K562 (cell line): ENCODE measurements around the gene AMFR. TPM values are rescaled to one million over a fixed set of nuclear protein-coding genes. Genes with fewer than 3 reads are reported as not detected.
A peak's percentile ranks its signal among the peaks of the same experiment; 100 is the strongest.

Source experiments
- ATAC-seq: fragments of 200-7000 bp; cut with Tn5 transposase; 3 replicates; pipeline ENCODE4 v1.9.1; 2020; ENCODE audit warnings: moderate library complexity
- BruUV-seq: library from RNA; stranded (reverse); fragments of 400-500 nt; replicated peaks from 2 replicates; lab custom pipeline; 2021; lab: Mats Ljungman, UMichigan
- CTCF ChIA-PET: fragments of 300-600 bp; formaldehyde crosslinking; extraction: SDS; loops from one replicate; lab custom pipeline; 2021; ENCODE audit warnings: low intra/inter-chr PET ratio; lab: Yijun Ruan, JAX
- POLR2A ChIA-PET: fragments of 300-600, 350-650 bp; sonication (Branson Sonifier 250); formaldehyde crosslinking; extraction: SDS; loops from one replicate; lab custom pipeline; 2021; ENCODE audit warnings: antibody characterized with exemption, inconsistent platforms; lab: Yijun Ruan, JAX
- DNase-seq, 4 experiments: peaks; one replicate each; pipeline versions ENCODE4 v3.0.0 to v3.0.0-alpha.2; 2011 to 2018; ENCODE audit warnings: low spot score in 3 of 4, mixed read lengths in 3 of 4; ENCODE audit errors: extremely low read depth in 1 of 4
- FAIRE-seq: peaks from 2 replicates; lab custom pipeline; 2011; peaks lifted over from hg19 to GRCh38; lab: Jason Lieb, UNC
- H2AFZ ChIP-seq: 2 replicates; pipeline ENCODE4 v1.6.0; 2011; ENCODE audit warnings: low read depth, low read length, control low read depth, inconsistent platforms
- H3K27ac ChIP-seq: fragments of 200-600 bp; 3 replicates; pipeline ENCODE4 v1.8.0; 2011; ENCODE audit warnings: low read depth, mild to moderate bottlenecking, control low read depth, inconsistent platforms, low read length, moderate library complexity, mixed read lengths; ENCODE audit errors: extremely low read depth
- H3K27me3 ChIP-seq, 2 experiments: fragments of 300-600 bp in 1 of 2; 2 replicates in 1 of 2; 3 replicates in 1 of 2; pipeline versions ENCODE4 v1.6.0 to v1.8.0; 2011; ENCODE audit warnings: inconsistent platforms in 2 of 2, low read length in 2 of 2, mild to moderate bottlenecking in 1 of 2, mixed read lengths in 1 of 2, moderate library complexity in 1 of 2; ENCODE audit not compliant: control insufficient read depth in 2 of 2, insufficient read depth in 2 of 2
- H3K36me3 ChIP-seq: fragments of 300-600 bp; 3 replicates; pipeline ENCODE4 v1.8.0; 2011; ENCODE audit warnings: mild to moderate bottlenecking, low read length, inconsistent platforms; ENCODE audit not compliant: control insufficient read depth, insufficient read depth
- H3K4me1 ChIP-seq, 2 experiments: fragments of 200-600 bp in 1 of 2; replicated peaks in 1 of 2; 2 replicates in 1 of 2; 3 replicates in 1 of 2; pipeline versions ENCODE4 v1.5.1 to v1.8.0; 2011; ENCODE audit warnings: inconsistent platforms in 2 of 2, low read length in 2 of 2, mild to moderate bottlenecking in 1 of 2, mixed read lengths in 1 of 2, moderate library complexity in 1 of 2; ENCODE audit not compliant: control insufficient read depth in 2 of 2, insufficient read depth in 2 of 2
- H3K4me2 ChIP-seq: 2 replicates; pipeline ENCODE4 v1.6.1; 2011; ENCODE audit warnings: low read length, control low read depth, inconsistent platforms, mixed read lengths; ENCODE audit not compliant: insufficient read depth
- H3K4me3 ChIP-seq: fragments of 200-600 bp; sonication (generic), shearing (Covaris generic); 2 replicates; pipeline ENCODE4 v1.5.1; 2016; ENCODE audit warnings: control low read depth, inconsistent platforms
- H3K79me2 ChIP-seq: fragments of 200-600 bp; 3 replicates; pipeline ENCODE4 v1.8.0; 2011; ENCODE audit warnings: low read length, inconsistent platforms; ENCODE audit not compliant: control insufficient read depth, insufficient read depth
- H3K9ac ChIP-seq, 2 experiments: 2 replicates each; pipeline versions ENCODE4 v1.6.0 to v1.6.1; 2011; ENCODE audit warnings: low read depth in 2 of 2, low read length in 2 of 2, control low read depth in 1 of 2, inconsistent platforms in 1 of 2, mild to moderate bottlenecking in 1 of 2, mixed read lengths in 1 of 2; ENCODE audit not compliant: insufficient read depth in 1 of 2
- H3K9me1 ChIP-seq: one replicate; pipeline ENCODE4 v1.6.0; 2011; ENCODE audit warnings: inconsistent platforms, mild to moderate bottlenecking, low read length, moderate library complexity; ENCODE audit not compliant: control insufficient read depth, insufficient read depth
- H3K9me3 ChIP-seq: replicated peaks from 2 replicates; pipeline ENCODE4 v1.5.1; 2011; ENCODE audit warnings: low read depth, low read length, inconsistent platforms; ENCODE audit not compliant: control insufficient read depth, insufficient read depth
- H4K20me1 ChIP-seq: replicated peaks from 2 replicates; pipeline ENCODE4 v1.6.1; 2011; ENCODE audit warnings: low read length, inconsistent platforms, mixed read lengths; ENCODE audit not compliant: control insufficient read depth, insufficient read depth
- TEAD2 ChIP-seq: fragments of 450-650 bp; IDR thresholded peaks from 2 replicates; pipeline ENCODE4 v1.6.1; 2016; ENCODE audit warnings: missing genetic modification characterization, control low read depth, missing compliant biosample characterization
- WGBS: fragments of 100-300 bp; shearing (Covaris generic); methylation state at CpG from one replicate; pipeline ENCODE4 v1.1.6; 2016; ENCODE audit warnings: low coverage, mixed read lengths; ENCODE audit not compliant: insufficient coverage; ENCODE audit errors: missing lambda C conversion rate; 5-methylcytosine and 5-hydroxymethylcytosine counted together
- in situ Hi-C: fragments of 300-500 bp; cut with MboI; formaldehyde crosslinking; loops from 4 replicates; pipeline ENCODE4 v1.15.0; 2018; ENCODE audit warnings: inconsistent platforms, mixed read lengths
- intact Hi-C: fragments of 100-400 bp; cut with micrococcal nuclease; formaldehyde crosslinking; loops from 2 replicates; pipeline ENCODE4 v1.14.2; 2022
- polyA plus RNA-seq, 8 experiments: library from polyadenylated mRNA; depleted of rRNA in 4 of 8; stranded (reverse) in 5 of 8; unstranded in 3 of 8; fragments of >200 nt; fragmentation: Nextera tagmentation in 2 of 8; fragmentation: Illumina TruSeq in 1 of 8; extraction: Ambion mirVana in 2 of 8; extraction: Trizol in 1 of 8; gene quantifications; 2 replicates each; pipeline versions ENCODE4 v1.2.1 to v1.2.3, GENCODE V29; 2011 to 2014; ENCODE audit warnings: inconsistent platforms in 1 of 8, missing spikeins in 1 of 8
- total RNA-seq, 7 experiments: library from RNA; depleted of rRNA in 6 of 7; stranded (reverse); fragments of >200 nt in 6 of 7; fragmentation: Illumina TruSeq in 2 of 7; extraction: Trizol in 2 of 7; gene quantifications; 2 replicates each; pipeline versions ENCODE4 v1.2.1 to v1.2.3, GENCODE V29; 2011 to 2021; ENCODE audit warnings: low replicate concordance in 1 of 7
- TF ChIP-seq, protein P1 (sequence below), 3 experiments: fragments of 200-800 bp in 1 of 3; sonication (Bioruptor generic) in 1 of 3; sonication (generic) in 1 of 3; formaldehyde crosslinking in 1 of 3; IDR thresholded peaks; 2 replicates each; pipeline versions ENCODE4 v1.6.1 to v1.8.0; 2016 to 2022; ENCODE audit warnings: mild to moderate bottlenecking in 2 of 3, missing compliant biosample characterization in 2 of 3, missing genetic modification characterization in 2 of 3, missing genetic modification reagents in 1 of 3

The AMFR gene
- total and polyA plus RNA-seq, 9 of the 15 experiments (the other 6 are each of a cell fraction or from before 2014, with no cell fraction given) = 15.6 to 113 (median 58.4) TPM

DNA sequence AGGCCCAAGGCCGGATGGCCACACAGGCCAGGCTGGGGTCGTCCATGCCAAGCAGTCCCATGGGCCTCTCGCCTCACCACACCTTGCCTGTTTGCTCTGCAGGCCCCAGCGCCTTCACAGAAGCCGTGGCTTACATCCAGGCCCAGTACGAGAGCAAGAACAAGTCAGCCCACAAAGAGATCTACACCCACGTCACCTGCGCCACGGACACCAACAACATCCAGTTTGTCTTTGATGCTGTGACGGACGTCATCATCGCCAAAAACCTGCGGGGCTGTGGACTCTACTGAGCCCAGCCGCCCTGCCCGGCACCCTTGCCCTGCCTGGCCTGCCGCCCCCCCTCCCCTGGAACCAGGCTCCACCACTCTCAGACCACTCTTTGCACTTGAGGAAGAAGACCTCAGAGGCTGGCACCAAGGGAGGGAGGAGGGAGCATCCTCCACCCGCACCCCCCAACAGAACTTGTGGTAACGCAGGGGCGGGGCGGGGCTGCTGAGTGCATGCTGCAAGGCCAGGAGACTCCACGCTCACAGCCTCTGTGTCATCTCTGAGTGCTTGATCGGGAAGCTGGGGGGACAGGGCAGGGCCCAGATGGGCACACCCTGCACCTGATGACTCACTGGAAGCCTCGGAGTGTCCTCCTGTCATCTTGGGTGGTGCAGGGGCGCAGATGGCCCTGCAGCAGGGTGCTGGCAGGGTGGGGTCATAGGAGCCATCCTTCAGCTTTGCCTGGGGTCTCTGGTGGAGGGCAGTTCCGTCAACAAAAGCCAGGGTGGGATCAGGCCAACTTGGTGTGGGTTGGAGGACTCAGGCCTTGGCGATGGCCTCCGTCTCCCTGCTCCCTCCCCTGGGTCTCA lies 81.5 kb downstream of the AMFR start:
- peaks cover 24% of the 10 kb centered on the region for H4K20me1 ChIP-seq
- BruUV-seq = no TSS peak
- ATAC-seq (no peak), DNase-seq (peak in 2 of 4 experiments; percentile 27), FAIRE-seq (peak; percentile 51)
- H3K9me1 ChIP-seq = no peaks in the 10 kb centered on the region
- peak overlapping the region in 1 of 2 experiments; percentile 45; a peak in 1 of 4 replicates for H3K9ac ChIP-seq
- H3K79me2 ChIP-seq = no peaks in the 10 kb centered on the region
- H3K27ac ChIP-seq = no peak overlapping the region
- H2AFZ ChIP-seq = no peak overlapping the region
- intact Hi-C loops = no loop called here
- H3K4me3 ChIP-seq = no peak overlapping the region
- H3K36me3 ChIP-seq = no peaks in the 10 kb centered on the region
- H3K27me3 ChIP-seq = peaks cover 14 to 72% of the 10 kb centered on the region in 2 experiments; a peak in 4 of 5 replicates
- POLR2A ChIA-PET = interaction anchor here (1.6 kb wide), 1 partner anchor 16 kb away, joined by 7 read pairs; no protein-coding TSS in a partner anchor
- CTCF ChIA-PET = no interaction called here
- H3K4me1 ChIP-seq = peaks cover 5 to 46% of the 10 kb centered on the region in 2 experiments; a peak in 2 of 5 replicates
- 18% methylated on average over 20 of the region's 27 CpGs for WGBS
- H3K4me2 ChIP-seq = no peak overlapping the region
- no peaks in the 10 kb centered on the region for H3K9me3 ChIP-seq
- in situ Hi-C loops = no loop called here
- no peak for TF ChIP-seq TEAD2 (tag)
- TF ChIP-seq, protein P1, sequence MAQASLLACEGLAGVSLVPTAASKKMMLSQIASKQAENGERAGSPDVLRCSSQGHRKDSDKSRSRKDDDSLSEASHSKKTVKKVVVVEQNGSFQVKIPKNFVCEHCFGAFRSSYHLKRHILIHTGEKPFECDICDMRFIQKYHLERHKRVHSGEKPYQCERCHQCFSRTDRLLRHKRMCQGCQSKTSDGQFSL (CRISPR knock-in tag; IDR thresholded peaks at IDR 0.05) = 0 out of 2 replicates have a peak, but pooled peaks have one; percentile 57
- TF ChIP-seq, protein P1 (tag; IDR thresholded peaks at IDR 0.05) = no peak
